Cortex of kidney (tissue), 1 donor: ENCODE measurements around the gene PIANP.
"Not testable (repeated sequence)": the region's sequence is repeated elsewhere in the genome, so short reads cannot be mapped to it uniquely, and the experiment has no call there.

Experiments used
- DNase-seq: peaks from one replicate; lab custom pipeline; 2025; lab: John Stamatoyannopoulos, UW

PIANP gene

DNA sequence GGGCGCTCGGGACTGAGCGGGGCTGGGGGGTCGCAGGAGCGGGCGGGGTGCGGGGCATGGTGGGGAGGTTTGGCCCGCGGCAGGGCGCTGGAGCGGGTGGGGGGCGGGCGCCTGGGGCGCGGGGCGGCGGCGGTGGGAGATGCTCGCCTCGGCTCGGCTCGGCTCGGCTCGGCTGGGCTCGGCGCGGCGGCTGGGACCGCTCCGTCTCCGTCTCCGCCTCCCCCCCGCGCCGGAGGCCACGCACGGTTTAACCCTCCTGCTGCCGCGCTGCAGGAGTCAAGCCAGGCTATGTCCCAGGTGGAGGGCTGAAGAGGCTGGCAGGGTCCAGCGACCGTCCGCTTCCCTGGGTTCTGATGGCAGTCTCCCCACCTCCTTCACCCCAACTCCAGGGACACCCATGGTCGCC is at the start of gene PIANP:
TSS of gene PIANP (minus strand) at position 170 of the 406 bp plus-strand sequence. CDS start 2,754 bp downstream, outside the sequence.
- no peak for DNase-seq

DNA sequence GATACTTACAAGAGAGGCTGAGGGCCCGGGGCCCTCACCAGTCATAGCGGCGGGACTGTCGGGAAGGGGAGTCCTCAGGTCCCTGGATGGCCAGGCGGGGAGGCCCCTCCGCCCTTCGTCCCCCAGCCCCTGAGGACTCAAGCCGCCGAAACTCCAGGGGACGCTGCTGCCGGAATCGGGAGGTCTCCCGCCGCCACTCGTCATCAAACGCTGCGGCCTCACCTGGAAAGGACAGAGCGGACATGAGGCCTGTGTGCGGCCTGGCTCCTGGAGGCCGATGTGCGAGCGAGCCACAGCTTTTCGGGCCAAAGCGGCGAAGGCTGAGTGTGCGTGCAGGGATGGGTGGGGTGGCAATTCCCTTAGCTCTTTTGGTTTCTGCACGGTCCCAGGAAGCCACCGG is 48.1 kb upstream of the PIANP start:
- DNase-seq: no peak

DNA sequence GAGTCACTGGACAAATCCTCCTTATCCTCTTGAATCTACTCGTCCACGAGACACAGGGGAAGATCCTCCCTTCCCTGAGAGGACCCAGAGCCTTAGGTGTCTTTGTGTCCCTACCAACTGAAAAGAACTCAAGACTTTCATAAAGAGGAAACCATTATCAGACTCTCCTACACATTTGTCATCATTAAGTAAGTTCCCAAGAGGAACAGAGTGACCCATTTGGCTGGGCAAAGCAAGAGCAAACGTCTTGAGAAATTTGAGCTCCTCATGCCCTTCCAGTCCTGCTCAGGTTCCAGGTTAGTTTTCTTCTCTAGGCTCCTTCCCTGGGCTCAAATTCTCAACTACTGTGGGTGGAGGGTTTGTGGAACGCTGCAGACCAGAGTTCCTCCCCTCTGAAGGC is 46.6 kb upstream of the PIANP start:
- DNase-seq: no peak

- DNase-seq: no peak
These were observed 45.3 kb upstream of the PIANP start for GRCh38 chr12:6745741-6746525.

DNA sequence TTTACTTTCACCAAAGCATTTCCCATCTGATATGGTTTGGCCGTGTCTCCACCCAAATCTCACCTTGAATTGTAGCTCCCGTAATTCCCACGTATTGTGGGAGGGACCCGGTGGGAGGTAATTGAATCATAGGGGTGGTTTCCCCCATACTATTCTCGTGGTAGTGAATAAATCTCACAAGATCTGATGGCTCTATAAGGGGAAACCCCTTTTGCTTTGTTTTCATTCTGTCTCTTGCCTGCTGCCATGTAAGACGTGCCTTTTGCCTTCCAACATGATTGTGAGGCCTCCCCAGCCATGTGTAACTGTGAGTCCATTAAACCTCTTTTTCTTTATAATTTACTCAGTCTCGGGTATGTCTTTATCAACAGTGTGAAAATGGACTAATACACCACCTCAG is 42.7 kb upstream of the PIANP start:
- not testable (repeated sequence) for DNase-seq

GRCh38 chr12:6742834-6743233 is 42.2 kb upstream of the PIANP start:
- DNase-seq: no peak

DNA sequence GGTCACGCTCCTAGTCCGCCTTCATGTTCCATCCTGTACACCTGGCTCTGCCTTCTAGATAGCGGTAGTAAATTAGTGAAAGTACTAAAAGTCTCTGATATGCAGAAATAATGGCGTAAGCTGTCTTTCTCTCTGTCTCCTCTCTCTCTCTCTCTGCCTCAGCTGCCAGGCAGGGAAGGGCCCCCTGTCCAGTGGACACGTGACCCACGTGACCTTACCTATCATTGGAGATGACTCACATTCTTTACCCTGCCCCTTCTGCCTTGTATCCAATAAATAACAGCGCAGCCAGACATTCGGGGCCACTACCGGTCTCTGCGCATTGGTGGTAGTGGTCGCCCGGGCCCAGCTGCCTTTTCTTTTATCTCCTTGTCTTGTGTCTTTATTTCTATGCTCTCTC is 41.5 kb upstream of the PIANP start:
- DNase-seq: not testable (repeated sequence)

DNA sequence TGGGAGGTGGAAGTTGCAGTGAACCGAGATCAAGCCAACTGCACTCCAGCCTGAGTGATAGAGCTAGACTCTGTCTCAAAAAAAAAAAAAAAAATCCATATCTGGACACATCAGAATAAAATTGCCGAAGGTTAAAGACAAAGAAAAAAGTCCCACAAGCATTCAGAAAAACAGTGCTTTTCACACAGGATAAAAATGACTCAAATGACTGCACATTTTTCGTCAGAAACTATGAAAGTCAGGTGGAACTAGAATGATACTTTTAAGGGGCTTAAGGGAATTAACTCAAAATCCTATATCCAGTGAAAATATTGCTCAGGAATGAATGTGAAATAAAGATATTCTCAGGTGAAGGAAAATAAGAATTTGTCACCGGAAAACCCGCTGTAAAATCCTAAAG is 36.1 kb upstream of the PIANP start:
- no peak for DNase-seq

DNA sequence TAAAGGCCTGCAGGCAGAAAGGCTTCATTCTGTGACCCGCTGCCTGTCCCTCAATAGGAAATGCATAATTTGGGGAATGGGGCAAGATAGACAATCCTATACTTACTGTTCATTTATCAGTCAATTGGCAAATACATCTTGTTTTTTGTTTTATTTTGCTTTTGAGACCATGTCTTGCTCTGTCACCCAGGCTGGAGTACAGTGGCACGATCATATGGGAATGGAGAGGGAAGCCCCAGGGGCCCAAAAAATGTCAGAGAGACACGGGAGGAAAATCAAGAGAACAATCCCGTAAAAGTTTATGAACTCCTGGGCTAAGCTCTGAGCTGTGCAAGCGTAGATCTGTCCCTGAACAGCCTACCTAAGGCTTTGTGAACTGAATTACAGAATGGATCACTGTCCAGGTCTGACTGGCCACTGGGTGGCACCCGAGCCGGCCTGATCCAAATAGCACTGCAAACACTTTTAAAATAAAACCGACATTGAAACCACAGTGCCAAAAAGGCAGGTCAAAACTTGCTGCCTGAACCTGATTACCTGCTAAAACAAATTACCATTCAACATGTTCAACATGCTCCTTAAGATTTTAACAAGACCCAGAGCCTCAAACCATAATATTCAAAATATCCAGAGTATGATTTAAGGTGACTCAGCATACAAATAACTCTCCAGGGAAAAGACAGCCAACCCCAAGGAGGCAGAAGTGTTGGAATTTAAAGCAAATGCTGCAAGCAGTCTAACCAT is 35.0 kb upstream of the PIANP start:
- no peak for DNase-seq

DNA sequence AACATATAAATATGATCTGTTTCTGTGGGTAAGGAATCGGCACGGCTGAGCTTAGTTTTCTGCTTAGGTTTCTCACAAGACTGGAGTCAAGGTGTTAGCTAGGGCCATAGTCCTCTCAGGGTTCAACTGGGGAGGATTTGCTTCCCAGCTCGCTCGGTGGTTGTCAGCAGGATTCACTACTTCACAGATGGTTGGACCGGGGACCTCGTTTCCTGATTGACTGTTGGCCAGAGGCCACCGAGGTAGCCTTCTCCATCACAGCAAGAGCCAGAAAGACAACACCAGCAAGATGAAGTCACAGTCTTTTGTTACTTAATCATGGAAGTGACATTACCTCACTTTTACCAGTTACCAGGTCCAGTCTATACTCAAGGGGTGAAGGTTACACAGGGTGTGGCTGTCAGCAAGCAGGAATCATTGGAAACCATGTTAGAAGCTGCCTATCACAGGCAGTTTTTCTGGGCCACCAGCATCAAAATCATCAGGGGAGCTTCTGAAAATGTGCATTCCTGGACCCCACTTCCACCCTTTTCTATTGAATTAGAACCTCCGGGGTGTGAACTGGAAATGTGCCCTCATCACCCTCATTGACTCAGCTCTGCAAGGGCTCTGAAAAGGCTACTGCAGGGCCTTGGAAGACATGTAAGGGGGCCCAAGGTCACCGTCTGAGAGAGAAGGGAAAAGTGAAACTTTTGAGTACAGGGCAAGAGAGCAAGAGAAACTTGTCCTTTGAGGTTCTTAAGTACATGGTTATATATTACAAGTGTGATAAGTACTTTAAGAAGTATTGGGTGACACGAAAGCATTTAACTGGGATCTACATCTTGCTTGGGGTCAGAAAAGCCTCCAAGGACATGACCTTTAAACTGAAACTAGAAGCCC is 34.1 kb upstream of the PIANP start:
- no peak for DNase-seq

GRCh38 chr12:6730169-6730568 is 29.6 kb upstream of the PIANP start:
- no peak for DNase-seq

- DNase-seq: no peak
These were observed 28.6 kb upstream of the PIANP start for GRCh38 chr12:6729186-6729585.

- DNase-seq: no peak
These were observed 24.7 kb upstream of the PIANP start for GRCh38 chr12:6725350-6725749.

DNA sequence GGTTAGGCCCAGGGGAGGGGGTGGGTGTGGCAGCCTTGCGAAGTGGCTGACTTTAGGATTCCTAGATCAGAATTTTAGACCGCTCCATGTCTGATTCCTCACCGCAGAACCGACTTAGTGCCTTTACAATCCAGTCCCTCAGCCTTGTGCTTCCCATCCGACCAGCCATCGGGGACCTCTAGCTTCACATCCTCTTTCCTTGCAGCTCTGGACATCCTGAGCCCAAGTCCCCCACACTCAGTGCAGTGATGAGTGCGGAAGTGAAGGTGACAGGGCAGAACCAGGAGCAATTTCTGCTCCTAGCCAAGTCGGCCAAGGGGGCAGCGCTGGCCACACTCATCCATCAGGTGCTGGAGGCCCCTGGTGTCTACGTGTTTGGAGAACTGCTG is 23.8 kb upstream of the PIANP start:
- DNase-seq: no peak

DNA sequence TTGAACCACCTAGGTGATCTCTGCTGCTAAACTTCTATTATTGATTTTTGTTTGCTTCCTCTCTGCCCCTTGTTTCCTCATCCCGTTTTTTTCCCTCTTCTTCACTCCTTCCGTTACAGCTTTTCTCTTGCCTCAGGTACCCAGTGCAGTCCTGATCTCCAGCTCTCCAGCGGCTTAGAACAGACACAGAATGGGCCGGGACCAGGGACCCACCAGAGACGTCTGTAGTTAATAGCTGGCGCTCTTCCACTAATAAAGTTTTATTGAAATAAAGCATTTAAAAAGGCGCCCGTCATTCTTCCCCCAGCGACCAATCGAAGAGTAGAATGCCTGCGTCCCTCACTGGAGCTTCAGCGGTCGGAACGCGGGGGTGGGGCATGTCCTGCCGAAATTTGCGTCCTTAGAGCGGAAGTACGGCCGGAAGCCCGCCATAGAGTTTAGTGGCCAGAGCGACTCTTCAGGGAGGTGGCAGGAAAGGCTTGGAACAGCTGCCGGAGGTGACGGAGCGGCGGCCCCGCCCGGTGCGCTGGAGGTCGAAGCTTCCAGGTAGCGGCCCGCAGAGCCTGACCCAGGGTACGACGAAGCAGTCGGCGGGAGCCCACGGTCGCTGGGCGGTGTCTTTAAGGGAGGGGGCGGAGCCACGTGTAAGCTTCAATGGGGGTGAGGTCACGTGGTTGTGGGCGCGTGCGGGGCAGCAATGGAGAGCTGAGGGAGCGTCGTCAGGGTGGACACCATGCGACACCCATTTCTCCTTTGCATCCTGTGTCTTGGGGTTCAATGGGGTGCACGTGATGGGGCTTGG is 23.2 kb upstream of the PIANP start, which contains the start of gene COPS7A:
TSS of gene COPS7A (plus strand) at position 440 of the 802 bp plus-strand sequence. CDS start 611 bp downstream, outside the sequence.
- DNase-seq: peak; percentile 41

DNA sequence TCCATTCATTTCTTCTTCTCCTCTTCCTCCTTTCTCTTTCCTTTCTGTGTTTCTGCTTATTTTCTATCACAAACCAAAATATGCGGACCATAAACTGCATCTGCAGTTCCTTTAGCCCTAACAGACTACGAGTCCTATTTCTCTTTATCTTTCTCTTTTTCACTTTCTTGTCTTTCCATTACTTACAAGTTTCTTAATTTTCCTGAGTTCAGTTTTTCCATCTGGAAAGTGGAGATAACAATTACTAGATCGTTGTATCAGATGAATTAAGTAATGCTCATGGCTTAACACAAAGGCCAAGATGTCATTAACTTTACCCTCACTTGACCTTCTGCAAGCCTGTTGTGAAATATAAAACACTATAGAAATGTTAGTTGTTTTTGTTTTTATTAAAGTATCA is 22.2 kb upstream of the PIANP start:
- DNase-seq: no peak

GRCh38 chr12:6716874-6717437 is 16.3 kb upstream of the PIANP start:
- DNase-seq: no peak

DNA sequence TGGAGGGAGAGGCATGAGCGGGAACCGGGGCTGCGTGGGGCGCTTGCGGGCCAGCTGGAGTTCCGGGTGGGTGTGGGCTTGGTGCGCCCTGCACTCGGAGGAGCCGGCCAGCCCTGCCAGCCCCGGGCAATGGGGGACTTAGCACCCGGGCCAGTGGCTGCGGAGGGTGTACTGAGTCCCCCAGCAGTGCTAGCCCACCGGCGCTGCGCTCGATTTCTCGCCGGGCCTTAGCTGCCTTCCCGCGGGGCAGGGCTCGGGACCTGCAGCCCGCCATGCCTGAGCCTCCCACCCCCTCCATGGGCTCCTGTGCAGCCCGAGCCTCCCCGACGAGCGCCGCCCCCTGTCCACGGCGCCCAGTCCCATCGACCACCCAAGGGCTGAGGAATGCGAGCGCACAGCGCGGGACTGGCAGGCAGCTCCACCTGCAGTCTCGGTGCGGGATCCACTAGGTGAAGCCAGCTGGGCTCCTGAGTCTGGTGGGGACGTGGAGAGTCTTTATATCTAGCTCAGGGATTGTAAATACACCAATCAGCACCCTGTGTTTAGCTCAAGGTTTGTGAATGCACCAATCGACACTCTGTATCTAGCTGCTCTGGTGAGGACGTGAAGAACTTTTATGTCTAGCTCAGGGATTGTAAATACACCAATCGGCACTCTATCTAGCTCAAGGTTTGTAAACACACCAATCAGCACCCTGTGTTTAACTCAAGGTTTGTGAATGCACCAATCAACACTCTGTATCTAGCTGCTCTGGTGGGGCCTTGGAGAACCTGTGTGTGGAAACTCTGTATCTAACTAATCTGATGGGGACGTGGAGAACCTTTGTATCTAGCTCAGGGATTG is 15.6 kb upstream of the PIANP start:
- DNase-seq: not testable (repeated sequence)

DNA sequence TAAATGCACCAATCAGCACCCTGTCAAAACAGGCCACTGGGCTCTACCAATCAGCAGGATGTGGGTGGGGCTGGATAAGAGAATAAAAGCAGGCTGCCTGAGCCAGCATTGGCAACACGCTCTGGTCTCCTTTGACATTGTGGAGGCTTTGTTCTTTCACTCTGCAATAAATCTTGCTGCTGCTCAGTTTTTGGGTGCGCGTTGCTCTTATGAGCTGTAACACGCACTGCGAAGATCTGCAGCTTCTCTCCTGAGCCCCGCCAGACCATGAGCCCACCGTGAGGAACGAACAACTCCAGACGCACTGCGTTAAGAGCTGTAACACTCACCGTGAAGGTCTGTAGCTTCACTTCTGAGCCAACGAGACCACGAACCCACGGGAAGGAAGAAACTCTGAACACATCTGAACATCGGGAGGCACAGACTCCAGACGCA is 8.4 kb upstream of the PIANP start:
- DNase-seq: no peak

DNA sequence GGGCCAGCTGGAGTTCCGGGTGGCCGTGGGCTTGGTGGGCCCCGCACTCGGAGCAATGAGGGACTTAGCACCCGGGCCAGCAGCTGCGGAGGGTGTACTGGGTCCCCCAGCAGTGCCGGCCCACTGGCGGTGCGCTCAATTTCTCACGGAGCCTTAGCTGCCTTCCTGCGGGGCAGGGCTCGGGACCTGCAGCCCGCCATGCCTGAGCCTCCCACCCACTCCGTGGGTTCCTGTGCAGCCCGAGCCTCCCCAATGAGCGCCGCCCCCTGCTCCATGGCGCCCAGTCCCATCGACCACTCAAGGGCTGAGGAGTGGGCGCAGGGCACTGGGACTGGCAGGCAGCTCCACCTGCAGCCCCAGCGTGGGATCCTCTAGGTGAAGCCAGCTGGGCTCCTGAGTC is 7.7 kb upstream of the PIANP start:
- not testable (repeated sequence) for DNase-seq
